Measurements from ENCODE around the gene PLEKHJ1. TPM values are rescaled to one million over a fixed set of nuclear protein-coding genes. Genes with fewer than 3 reads are reported as not detected.

PLEKHJ1 gene
- total RNA-seq, 3 donors from 2014 or later: 44.6 to 52.8 (median 47.4) TPM

- intact Hi-C loops (cut with DNase I; ENCODE audit: low total_unique reads): no loop called here
- DNase-seq (ENCODE audit: low spot score in 2 of 2): no peak
Observed at GRCh38 chr19:2198317-2198716, 37.8 kb downstream of the PLEKHJ1 start.

GRCh38 chr19:2197270-2197669 lies 38.9 kb downstream of the PLEKHJ1 start:
- intact Hi-C loops (cut with DNase I; ENCODE audit: low total_unique reads): no loop called here
- no peaks in the 10 kb centered on the region for H3K27me3 ChIP-seq
- no peaks in the 10 kb centered on the region for H3K4me1 ChIP-seq
- H3K27ac ChIP-seq: no peak overlapping the region
- no peaks in the 10 kb centered on the region for H3K9me3 ChIP-seq
- H3K36me3 ChIP-seq: no peaks in the 10 kb centered on the region
- TF ChIP-seq CTCF (IDR thresholded peaks at IDR 0.05): no peak
- no peak for TF ChIP-seq POLR2AphosphoS5 (IDR thresholded peaks at IDR 0.05)
- TF ChIP-seq POLR2A (IDR thresholded peaks at IDR 0.05): no peak
- no peak for DNase-seq (ENCODE audit: low spot score in 2 of 2)
- H3K4me3 ChIP-seq: no peak overlapping the region

More at GRCh38 chr19:2198317-2198716, 37.8 kb downstream of the PLEKHJ1 start:
- no peak overlapping the region for H3K4me3 ChIP-seq
- H3K36me3 ChIP-seq: no peaks in the 10 kb centered on the region
- H3K27me3 ChIP-seq: no peaks in the 10 kb centered on the region
- H3K9me3 ChIP-seq: no peaks in the 10 kb centered on the region
- TF ChIP-seq POLR2AphosphoS5 (IDR thresholded peaks at IDR 0.05): no peak
- no peak for TF ChIP-seq CTCF (IDR thresholded peaks at IDR 0.05)
- TF ChIP-seq POLR2A (IDR thresholded peaks at IDR 0.05): no peak
- no peaks in the 10 kb centered on the region for H3K4me1 ChIP-seq
- H3K27ac ChIP-seq: no peak overlapping the region

- Histone ChIP-seq H3K9me3 (no peaks in the 10 kb centered on the region), H3K4me3 (no peak overlapping the region), H3K27ac (no peak overlapping the region), H3K4me1 (no peaks in the 10 kb centered on the region), H3K36me3 (no peaks in the 10 kb centered on the region), H3K27me3 (no peaks in the 10 kb centered on the region)
- TF ChIP-seq POLR2A (IDR thresholded peaks at IDR 0.05): no peak
- no peak for TF ChIP-seq CTCF (IDR thresholded peaks at IDR 0.05)
- no peak for TF ChIP-seq POLR2AphosphoS5 (IDR thresholded peaks at IDR 0.05)
- intact Hi-C loops (cut with DNase I; ENCODE audit: low total_unique reads): no loop called here
- DNase-seq (ENCODE audit: low spot score in 2 of 2): no peak
Observed at GRCh38 chr19:2195914-2196313, 40.2 kb downstream of the PLEKHJ1 start.

GRCh38 chr19:2195361-2195760 lies 40.8 kb downstream of the PLEKHJ1 start:
- Histone ChIP-seq H3K36me3 (no peaks in the 10 kb centered on the region), H3K27me3 (no peaks in the 10 kb centered on the region), H3K4me3 (no peak overlapping the region), H3K9me3 (no peaks in the 10 kb centered on the region), H3K4me1 (no peaks in the 10 kb centered on the region), H3K27ac (no peak overlapping the region)
- no peak for DNase-seq (ENCODE audit: low spot score in 2 of 2)
- intact Hi-C loops (cut with DNase I; ENCODE audit: low total_unique reads): no loop called here
- TF ChIP-seq POLR2AphosphoS5 (IDR thresholded peaks at IDR 0.05) (no peak), CTCF (IDR thresholded peaks at IDR 0.05) (no peak), POLR2A (IDR thresholded peaks at IDR 0.05) (no peak)

- H3K36me3 ChIP-seq: no peaks in the 10 kb centered on the region
- no peak overlapping the region for H3K4me3 ChIP-seq
- no peak overlapping the region for H3K27ac ChIP-seq
- intact Hi-C loops (cut with DNase I; ENCODE audit: low total_unique reads): no loop called here
- no peaks in the 10 kb centered on the region for H3K27me3 ChIP-seq
- TF ChIP-seq CTCF (IDR thresholded peaks at IDR 0.05) (no peak), POLR2AphosphoS5 (IDR thresholded peaks at IDR 0.05) (no peak), POLR2A (IDR thresholded peaks at IDR 0.05) (no peak)
- no peaks in the 10 kb centered on the region for H3K9me3 ChIP-seq
- no peak for DNase-seq (ENCODE audit: low spot score in 2 of 2)
- H3K4me1 ChIP-seq: no peaks in the 10 kb centered on the region
Observed at GRCh38 chr19:2194513-2195078, 41.5 kb downstream of the PLEKHJ1 start.
